H4 (cell line): ENCODE data around the gene TLE2. TPM values are rescaled to one million over a fixed set of nuclear protein-coding genes. Genes with fewer than 3 reads are reported as not detected.
A peak's percentile ranks its signal among the peaks of the same experiment; 100 is the strongest.
"Not testable (repeated sequence)": the region's sequence is repeated elsewhere in the genome, so short reads cannot be mapped to it uniquely, and the experiment has no call there.

Experiments used
- DNase-seq: peaks from one replicate; pipeline ENCODE4 v3.0.0-alpha.2; 2015; ENCODE audit warnings: low spot score
- total RNA-seq: library from RNA; depleted of rRNA; stranded (reverse); fragments of >200 nt; shearing (Covaris generic); gene quantifications from 2 replicates; pipeline ENCODE4 v1.2.3, GENCODE V29; 2014

TLE2 gene
- total RNA-seq, 1 experiment from 2014 or later, result 3.5 TPM

DNA sequence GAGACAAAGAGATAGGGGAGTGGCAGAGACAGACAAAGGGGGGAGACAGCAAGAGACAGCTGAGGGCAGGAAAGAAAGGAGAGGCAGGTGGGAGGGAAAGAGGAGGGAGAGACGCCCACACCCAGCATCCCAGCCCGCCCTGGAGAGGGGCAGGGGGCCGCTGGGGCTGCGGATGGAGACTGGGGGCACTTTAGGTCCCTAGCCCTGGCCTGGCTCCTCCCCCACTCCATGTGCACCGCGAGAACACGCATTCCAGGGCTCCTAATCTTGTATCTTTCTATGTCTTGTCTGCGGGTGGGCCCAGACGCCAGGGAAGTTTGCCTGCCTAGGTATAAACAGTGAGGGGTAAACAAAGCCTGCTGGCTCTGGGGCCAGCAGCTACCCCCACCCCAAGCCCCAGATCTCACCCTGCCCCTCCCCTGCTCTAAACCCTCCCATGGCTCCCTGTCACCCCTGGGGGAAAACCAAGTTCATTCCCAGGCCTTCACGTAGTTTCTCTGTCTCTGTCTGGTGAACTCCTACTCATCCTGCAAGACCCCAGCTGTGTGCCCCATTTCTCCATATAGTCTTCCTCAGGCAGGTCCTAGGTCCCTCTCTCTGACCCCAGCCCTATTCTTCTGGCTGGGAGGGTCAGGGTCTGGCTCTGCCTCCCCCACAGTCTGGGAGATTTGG is 27.5 kb upstream of the TLE2 start:
- DNase-seq, result no peak

GRCh38 chr19:3055741-3056416 is 26.8 kb upstream of the TLE2 start:
- no peak for DNase-seq

- DNase-seq, result no peak
Measured at GRCh38 chr19:3054972-3055740, 26.1 kb upstream of the TLE2 start.

GRCh38 chr19:3054265-3054971 is 25.3 kb upstream of the TLE2 start:
- DNase-seq, result no peak

GRCh38 chr19:3053780-3054179 is 24.7 kb upstream of the TLE2 start:
- DNase-seq, result no peak

DNA sequence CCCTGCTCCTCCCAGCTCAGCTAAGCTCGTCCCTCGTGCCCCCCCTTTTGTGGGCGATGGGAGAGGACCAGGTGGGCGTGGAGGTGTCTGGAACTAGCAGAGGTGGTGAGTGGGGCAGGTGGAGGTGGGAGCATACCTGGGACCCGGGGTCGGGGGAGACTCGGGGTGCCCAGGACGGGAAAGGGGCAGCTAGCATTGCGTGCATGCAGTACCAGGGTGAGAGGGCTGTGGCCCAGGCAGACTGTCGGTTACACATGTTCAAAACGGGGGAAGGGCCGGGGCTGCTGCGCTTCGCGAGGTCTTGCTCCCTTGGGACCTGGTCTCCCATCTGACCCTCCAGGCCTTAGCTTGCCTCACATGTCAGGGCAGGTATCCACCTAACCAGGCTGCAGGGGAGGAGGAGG is 24.1 kb upstream of the TLE2 start:
- DNase-seq, result no peak

GRCh38 chr19:3050016-3050415 is 20.9 kb upstream of the TLE2 start:
- not testable (repeated sequence) for DNase-seq

GRCh38 chr19:3049089-3049488 is 20.0 kb upstream of the TLE2 start:
- no peak for DNase-seq

DNA sequence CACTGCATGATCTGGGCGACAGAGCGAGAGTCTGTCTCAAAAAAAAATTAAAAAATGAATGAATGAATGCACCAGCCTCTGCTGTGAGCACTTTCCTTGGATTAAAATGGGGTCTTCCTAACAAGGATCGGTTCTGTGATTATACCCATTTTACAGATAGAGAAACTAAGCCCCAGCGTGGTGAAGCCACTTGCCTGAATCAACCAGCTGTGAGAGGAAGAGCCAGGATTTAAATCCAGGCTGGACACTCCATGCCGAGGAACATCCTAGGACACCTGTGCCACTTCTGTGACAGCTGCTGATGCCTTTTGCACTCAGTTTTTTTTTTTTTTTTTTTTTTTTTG is 19.1 kb upstream of the TLE2 start:
- DNase-seq, result no peak

GRCh38 chr19:3047496-3048189 is 18.6 kb upstream of the TLE2 start:
- peak; percentile 68 for DNase-seq

DNA sequence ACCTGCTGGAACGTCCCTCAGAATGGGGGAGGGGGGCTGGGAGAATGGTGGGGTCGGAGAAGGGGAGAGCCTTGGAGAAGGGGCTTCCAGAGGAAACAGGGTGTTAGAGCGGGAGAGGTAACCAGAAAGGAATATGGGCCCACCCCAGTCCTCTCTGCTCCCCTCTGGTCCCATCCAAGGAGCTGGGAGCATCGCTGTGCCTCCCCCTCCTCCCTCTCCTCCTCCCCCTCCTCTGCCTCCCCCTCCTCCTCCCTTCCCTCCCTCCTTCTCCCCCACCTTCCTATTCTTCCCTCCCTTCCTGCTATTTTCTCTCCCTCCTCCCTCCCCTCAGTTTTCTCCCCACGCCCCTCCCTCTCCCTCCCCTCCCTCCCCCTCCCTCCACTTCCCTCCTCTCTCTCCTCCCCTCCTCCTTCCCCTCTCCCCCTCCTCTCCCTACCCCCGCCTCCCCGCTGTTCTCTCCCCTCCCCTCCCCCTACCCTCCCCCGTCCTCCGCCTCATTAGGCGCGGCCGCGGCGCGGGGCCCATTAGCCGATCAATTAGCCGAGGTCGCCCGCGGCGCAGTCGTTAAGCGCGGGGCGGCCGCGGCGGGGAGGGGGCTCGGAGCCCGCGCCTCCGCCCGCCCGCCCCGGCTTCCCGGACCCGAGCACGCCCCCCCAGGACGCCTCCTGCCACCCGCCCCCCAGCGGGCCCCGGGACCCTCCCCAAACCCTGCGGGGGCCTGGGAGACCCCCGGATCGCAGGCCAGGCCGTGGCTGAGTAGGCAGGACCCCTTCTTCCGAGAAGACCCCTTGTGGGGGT is 17.8 kb upstream of the TLE2 start:
- DNase-seq, result no peak

DNA sequence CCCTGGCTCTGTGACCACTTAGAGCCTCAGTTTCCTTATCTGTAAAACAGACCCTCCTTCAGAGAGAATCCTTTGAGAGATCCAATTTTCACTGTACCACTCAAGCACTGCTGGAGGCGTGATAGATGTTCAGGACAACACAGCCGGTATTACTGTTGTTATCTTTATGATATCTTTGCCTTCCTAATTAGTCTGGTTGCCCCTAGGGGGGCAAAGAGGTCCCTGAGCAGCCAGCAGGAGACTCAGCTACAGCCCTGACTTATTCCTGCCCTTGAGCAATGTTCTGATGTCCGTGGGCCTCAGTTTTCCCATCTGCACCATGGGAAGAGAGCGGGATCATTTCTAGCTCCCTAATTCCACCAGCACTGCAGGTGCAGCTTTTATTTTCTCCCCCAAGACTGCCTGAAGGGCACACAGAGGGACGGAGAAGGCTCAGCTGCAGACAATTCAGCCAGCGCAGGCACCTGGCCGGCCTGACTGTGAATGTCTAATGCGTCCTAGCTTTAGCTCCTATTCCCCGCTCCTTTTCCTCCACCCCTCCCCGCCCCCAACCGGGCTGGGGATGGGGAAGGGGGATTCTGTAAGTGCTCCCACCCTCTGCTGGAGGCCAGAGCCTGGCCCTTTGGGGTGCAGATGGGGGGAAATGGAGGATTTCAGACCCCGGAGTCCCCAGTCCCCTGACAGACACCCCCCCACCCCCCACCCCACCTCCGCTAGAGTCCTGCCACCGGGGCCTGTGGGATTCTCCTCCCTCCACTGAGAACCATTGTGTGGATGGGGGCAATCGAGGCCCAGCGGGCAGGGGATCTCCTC is 17.0 kb upstream of the TLE2 start:
- no peak for DNase-seq

DNA sequence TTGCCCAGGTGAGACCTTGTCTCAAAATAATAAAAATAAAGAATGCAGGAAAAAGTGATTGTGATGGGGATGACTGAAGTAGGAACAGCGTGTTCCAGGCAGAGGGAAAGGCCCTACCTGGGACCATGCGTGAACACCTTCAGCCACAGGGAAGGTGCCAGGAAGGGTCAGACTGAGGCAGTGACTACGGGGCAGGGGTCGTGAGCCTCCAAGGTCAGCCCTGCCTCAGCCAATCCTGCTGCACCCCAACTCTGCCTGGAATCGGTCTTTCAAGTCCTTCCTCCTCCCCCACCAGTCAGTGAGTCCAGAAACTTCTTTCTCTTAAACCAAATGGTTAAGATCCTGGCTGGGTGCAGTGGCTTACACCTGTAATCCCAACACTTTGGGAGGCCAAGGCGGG is 16.1 kb upstream of the TLE2 start:
- DNase-seq, result no peak

- no peak for DNase-seq
Measured at GRCh38 chr19:3042621-3043267, 13.7 kb upstream of the TLE2 start.

DNA sequence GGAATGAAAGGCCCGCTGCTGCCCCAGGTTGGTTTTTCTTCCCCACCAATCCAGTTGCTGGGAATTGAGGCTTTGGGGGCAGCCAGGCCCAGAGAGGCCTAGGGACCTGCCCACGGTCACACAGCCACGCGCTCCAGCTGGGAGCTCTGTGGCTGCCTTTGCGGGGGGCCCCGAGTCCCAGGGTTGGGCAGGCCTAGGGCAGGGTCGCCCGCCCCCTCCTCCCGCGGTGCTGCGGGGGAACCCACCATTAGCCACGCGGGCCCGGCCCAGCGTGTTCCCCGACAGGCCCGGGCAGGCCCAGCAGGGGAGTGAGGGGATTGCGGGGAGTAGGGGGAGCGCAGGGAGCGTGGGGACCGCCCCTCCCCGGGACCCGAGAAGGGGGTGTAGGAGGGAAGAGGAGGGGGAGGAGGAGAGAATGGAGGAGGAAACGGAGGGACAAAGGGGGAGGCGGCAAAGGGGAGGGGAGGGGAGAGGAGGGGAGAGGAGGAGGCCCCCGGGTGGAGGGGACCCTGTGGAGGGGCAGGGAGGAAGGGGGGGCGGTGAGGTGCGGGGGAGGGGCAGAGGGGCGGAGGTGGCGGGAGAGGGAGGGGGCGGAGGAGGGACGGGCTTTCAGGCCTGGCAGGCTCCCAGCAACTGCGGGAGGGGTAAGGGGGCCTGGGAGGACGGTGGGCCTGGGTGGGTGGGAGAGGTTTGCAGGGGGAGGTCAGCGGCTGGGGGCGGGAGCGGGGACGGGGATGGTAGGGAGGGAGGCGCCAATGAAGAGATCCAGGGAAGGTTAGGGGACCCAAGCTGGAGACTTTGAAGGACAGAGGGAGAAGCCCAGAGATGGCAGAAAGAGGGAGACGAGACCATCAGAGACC is 12.9 kb upstream of the TLE2 start:
- no peak for DNase-seq

GRCh38 chr19:3041327-3041726 is 12.2 kb upstream of the TLE2 start:
- DNase-seq, result no peak

DNA sequence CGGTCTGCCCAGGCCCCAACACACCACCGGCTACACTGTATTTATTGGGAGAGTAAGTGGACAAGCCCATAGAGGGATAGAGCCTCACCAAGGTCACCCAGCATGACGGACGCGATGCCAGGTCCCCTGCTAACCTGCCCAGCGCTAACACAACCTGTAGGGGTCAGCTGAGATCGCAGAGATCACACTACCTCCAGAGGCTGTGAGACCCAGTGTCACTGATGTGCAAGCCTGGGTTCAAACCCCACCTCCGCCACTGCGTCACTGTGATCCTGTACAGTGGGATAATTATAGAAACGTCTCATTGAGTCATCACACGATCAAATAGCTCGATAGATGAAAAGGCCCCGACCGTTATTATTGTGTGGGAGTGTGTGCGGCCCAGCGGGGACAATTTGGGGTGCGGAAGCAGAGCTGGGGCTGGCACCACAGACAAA is 10.6 kb upstream of the TLE2 start:
- DNase-seq, result no peak

- no peak for DNase-seq
Measured at GRCh38 chr19:3039125-3039524, 10.0 kb upstream of the TLE2 start.

DNA sequence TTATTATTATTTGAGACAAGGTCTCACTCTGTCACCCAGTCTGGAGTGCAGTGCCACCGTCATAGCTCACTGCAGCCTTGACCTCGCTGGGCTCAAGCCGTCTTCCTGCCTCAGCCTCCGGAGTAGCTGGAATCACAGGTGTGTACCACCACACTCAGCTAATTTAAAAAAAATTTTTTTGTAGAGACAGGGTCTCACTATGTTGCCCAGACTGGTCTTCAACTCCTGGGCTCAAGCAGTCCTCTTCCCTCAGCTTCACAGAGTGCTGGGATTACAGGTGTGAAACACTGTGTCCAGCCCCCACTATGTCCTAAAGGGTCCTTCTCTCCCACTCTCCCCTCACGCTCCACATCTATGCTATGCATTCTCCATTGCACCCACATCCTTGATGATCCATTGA is 9.1 kb upstream of the TLE2 start:
- DNase-seq, result no peak
